Stimulated activated CD8-positive, alpha-beta memory T cell treated with anti-CD3 and anti-CD28 coated beads, Interleukin-15, amount 100 ng/mL, for 1 hour (primary cell): ENCODE results near the gene MRPL14.
"Not testable (repeated sequence)": the region's sequence is repeated elsewhere in the genome, so short reads cannot be mapped to it uniquely, and the experiment has no call there.

Experiments
- DNase-seq: peaks from one replicate; pipeline ENCODE4 v3.0.0-alpha.2; 2020; ENCODE audit warnings: low read depth

MRPL14 gene

GRCh38 chr6:44097782-44098317 lies 29.4 kb downstream of the MRPL14 start:
- DNase-seq: no peak

DNA sequence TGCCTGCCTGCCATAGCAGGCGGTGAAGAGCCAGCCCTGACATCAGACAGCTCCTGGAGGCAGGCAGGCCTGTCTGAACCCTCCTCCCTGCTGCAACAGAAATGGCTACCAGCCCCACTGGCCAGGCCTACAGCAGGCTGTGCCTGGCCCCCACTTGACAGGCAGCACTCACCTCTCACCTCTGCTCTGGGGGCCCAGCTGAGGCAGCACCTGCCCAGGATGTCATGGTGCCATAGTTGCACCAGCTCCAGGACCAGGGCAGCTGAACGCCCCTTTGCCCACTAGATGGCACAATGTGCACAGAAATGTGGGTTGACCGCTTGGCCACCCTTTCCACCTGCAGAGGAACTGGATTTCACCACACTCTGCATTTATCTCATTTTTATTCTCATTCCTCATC lies 30.6 kb downstream of the MRPL14 start:
- peak; percentile 49 for DNase-seq

GRCh38 chr6:44095243-44095623 lies 32.0 kb downstream of the MRPL14 start:
- not testable (repeated sequence) for DNase-seq

DNA sequence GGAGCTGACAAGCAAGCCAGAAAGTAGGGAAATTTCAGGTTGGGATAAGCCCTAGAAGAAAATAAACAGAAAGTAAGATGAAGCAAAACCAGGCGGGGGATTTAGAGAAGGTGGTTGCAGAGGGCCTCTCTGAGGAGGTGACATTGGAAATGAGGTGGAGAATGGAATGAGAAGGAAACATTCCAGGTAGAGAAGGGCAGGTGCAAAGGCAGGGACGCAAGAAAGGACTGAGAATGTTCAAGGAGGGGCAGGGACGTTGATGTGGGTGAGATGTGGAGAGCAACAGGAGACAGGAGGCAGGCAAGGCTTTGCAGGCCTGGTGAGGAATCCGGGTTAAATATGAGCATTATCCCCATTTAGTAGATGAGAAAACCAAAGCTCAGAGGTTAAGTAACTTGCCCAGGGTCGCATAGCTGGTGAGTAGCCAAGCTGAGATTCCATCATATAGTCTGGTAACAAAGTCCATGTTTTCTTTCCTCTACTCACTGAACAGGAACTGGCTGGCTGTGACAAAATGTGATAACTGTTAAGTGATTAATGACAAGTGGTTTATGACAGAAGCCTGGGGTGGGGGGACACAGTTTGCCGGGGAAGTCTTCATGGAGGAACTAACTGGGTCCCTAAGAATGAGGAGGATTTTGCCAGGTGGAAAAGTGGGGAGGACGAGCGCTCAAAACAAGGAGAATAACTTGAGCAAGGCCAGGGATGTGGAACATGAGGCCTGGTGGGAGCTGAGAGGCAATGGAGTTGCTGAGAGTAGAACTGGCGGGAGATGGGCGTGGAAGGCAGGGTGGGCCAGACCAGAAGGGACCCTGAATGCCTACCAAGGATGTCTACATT lies 32.6 kb downstream of the MRPL14 start:
- DNase-seq: no peak

GRCh38 chr6:44093750-44094402 lies 33.4 kb downstream of the MRPL14 start:
- DNase-seq: no peak

- no peak for DNase-seq
Observed at GRCh38 chr6:44093066-44093465, 34.2 kb downstream of the MRPL14 start.

DNA sequence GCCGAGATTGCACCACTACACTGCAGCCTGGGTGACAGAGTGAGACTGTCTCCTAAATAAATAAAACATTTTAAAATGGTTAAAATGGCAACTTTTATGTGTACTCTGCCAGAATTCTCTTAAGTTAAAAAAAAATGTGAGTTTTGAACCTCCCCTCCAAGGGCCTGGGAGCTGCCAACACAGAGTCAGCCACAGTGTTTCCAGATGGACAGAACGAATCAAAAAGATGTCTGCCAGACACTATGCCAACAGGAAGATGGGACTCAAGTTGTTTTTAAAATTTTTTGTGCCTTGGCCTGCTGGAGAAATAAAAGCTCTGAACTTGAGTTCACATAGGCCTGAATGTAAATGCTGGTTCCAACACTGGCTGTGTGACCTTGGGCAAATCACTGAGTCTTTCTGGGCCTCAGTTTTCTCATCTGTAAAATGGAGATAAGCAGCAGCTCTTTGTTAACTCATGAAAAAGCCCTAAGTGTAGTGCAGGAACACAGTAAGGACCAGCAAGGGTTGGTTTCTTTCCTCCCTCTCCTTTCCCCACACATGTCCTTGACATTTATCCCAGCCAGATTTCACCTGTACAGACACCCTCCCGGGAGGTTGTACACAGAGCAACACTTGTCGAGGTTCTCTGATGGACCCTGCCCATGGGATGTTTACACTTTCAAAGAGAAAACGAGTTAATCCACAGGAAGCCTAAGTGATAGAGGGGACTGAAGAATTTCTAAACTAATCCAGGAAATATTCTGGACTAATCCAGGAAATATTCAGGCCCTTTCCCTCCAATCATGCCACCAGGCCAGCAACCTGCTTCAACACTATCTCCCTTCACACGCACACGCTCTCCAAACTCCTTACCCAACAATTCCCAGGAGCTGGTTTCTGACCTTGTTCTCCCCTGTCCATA lies 35.0 kb downstream of the MRPL14 start:
- no peak for DNase-seq

- DNase-seq: not testable (repeated sequence)
Observed at GRCh38 chr6:44091356-44091755, 35.9 kb downstream of the MRPL14 start.

DNA sequence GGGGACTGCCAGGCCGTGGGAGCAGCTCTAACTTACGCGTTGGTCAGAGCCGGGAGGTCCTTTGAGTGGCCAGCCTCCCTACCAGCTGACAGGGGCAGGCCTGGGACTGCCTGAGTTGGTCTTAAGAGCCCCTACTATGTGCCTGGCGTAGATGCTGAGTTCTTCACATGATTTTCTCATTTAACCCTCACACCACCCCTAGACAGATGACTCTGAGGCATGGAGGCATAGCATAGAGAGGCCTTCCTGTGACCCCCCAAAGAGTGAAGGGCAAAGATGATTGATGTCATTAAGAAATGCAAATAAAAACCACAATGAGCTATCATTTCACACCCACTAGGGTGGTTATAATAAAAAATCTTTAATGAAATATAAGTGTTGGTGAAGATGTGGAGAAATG lies 36.8 kb downstream of the MRPL14 start:
- DNase-seq: no peak

DNA sequence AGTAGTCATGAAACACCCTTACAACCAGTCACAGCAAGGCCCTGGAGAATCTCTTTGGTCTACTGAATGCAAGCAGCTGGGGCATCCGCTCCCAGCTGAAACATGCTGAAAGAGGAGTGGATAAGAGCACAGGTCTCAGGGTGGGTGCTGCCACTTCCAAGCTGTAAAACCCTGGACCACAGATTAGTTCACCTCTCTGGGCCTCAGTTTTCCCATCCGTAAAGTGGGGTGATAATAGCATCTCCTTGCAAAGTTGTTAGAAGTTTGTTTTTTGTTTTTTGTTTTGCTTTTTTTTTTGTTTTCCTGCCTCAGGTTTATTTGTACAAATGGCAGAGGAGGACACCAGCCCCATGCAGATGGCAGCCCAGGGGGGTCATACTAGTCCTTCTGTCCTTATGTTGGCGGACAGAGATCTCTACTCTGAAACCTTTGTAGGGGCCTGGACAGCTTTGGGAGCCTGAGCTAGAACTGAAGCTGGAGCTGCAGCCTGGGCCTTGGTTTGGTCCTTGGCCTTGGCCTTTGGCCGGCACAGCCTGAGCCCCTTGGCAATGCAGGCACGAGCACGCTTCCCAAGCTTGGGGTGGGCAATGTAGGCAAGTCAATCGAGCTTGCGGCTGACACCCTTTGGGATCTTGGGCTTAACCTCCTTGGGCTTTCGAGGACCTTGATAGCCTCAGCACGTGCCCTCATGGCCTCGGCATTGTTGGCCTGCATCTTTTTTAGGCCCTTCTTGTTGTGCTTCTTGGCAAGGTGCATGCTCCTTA lies 38.2 kb downstream of the MRPL14 start:
- no peak for DNase-seq

DNA sequence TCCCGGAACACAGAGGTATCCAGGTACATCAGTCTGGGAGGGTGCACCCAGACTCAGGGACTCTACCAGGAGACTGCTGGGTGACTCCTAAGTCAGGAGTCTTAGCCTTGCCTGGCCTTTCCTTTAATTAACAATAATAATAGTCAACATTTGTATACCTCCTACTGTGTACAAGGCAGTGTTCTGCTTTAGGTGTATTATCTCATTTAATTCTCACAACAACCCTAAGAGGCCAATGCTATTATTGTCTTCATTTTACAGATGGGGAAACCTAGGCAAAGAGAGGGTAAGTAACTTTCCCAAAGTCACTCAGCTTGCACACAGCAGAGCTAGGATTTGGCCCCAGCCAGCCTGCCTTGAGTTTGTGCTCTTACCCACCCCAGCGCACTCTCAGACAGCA lies 39.6 kb downstream of the MRPL14 start:
- no peak for DNase-seq

GRCh38 chr6:44086931-44087574 lies 40.2 kb downstream of the MRPL14 start:
- no peak for DNase-seq

- no peak for DNase-seq
Observed at GRCh38 chr6:44085219-44085618, 42.0 kb downstream of the MRPL14 start.

DNA sequence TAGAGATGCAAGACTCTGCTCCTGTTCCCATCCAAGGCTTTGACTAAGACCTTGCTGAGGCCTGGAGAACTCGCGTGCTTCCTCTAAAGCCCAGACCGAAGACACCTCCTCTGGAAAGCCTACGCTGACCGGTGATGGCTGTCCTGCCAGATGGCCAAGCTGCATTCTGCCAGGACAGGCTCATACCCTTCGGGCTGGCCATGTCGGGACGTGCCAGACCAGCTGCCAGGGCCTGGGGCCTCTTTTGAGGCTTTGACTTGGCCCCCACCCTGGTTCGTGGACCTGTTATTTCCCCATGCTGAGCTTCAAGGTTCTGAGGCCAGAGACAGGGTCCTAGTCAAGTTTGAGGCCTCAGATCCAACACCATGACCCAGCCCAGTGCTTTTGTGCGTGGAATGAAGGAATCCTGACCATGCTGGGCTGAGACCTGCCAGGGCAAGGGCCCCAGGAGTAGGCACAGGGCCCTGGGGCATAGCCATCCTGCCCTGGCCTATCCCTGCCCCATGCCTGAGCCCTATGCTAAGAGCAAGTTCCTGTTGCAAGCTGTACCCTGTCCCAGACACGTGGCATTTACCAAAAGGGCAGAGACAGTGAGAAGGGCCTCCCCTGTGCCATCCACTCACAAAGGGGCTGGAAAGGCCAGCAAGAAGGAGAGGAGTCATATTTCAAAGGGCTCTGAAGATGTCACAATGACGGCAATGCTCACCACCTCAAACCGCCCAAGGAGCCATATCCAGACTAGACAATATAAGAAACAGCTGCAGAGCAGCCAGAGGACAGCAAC lies 42.8 kb downstream of the MRPL14 start:
- DNase-seq: no peak

DNA sequence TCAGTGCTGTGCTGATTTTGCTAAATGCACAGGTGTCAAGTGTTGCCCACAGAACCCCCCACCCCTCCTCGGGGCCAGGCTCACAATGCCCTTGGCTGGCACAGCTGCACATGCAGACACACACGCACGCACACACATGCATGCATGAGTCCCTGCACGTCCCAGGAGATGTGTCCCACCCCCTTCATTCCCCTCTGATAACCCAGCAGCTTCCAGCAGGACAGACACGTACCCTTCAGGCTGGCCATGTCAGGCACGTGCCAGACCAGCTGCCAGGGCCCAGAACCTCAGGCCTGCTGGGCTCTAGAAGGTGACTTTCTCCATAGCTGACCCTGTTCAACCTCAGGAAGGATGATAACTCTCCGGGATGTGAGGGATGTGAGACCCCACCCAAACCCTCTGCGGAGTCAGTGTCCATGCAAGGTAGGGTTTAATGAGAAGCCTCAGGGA lies 44.4 kb downstream of the MRPL14 start:
- no peak for DNase-seq

DNA sequence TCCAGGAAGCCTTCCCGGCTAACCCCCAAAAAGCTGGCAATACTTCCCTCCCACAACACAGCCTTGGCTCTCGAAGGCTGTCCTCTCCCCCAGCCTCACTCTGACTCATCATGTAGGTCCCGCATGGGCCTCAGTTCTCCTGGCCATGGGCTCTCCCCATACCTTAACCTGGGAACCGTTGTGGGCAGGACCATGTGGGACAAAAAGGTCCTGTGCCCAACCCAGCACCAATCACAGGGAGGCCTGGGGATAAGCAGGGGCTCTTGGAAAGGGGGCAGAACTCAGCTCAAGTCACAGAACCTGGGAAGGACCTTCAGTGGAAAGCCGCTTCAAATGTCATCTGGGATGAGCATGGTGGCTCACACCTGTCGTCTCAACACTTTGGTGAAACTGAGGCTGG lies 45.5 kb downstream of the MRPL14 start:
- DNase-seq: no peak

DNA sequence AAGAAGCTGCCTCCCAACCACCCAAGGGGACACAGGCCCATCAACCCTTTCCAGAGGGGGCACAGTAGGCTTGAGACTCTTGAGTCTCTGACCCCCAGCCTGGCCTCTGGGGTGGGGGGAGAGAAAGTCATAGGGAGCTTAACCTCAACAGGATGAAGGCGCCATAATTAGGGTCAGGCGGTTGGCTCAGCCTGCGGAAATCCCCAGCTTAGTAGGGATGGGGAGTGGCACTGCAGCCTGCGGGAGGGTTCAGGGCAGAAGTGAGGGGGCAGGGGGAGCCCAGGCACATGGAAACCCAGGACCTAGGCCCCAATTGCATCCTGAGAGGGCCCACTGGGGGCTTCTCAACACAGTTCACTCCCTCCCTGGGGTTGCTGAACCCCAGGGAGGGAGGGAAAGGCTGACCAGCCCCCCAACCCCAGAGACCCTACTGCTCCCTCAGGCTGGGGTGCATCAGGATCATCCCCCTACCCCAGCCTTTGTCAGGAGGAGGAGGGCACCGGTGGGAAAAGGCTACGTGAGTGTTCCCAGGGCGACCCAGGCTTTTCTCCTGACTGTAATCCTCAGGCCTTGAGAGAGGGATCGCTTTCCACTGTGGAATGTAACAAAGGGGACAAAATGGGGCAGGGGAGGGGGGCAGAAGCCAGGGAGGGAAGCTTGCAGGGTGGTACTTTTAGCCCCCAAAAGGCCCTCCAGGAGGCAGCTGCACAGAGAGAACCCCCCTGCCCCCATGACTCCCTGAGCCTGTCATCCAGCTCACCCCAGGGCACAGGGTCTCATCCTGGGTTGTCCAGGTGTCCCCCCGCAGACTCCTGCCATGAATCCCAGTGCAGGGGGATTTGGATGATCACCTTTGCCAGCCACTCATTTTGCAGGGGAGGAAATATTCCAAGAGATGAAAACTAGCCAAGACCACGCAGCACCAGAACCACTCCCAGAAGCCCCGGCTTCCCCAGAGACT lies 46.4 kb downstream of the MRPL14 start:
- no peak for DNase-seq

DNA sequence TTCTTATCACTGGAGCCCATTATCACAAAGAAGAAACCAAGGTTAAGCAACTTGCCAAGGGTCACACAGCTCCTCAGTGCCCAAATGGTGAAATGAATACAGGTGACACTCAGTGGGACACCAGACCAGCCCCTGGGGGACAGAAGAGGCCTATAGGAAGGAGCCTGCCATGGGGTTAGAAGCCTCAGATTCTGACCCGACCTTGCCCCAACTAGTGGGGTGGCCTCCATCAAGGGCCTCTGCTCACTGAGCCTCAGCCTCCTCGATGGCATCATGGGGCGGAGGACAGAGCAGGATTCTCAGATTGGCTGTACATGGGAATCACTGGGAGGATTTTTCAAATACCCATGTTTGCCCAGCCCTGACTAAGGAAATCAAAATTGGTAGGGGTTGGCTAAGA lies 47.6 kb downstream of the MRPL14 start:
- no peak for DNase-seq
